Esophagus squamous epithelium (tissue), 5 donors: Measurements from ENCODE around the gene LBX1. TPM values are rescaled to one million over a fixed set of nuclear protein-coding genes. Genes with fewer than 3 reads are reported as not detected.

Experiments used
- DNase-seq: peaks from one replicate; lab custom pipeline; 2025; lab: John Stamatoyannopoulos, UW
- H3K27ac ChIP-seq, 4 donors: fragments of 200-600 bp; sonication (generic); one replicate each; pipeline ENCODE4 v1.5.1; 2016 to 2019; ENCODE audit warnings: mild to moderate bottlenecking in 1 of 4
- H3K27me3 ChIP-seq, 4 donors: fragments of 200-600 bp; sonication (generic); 1 replicate in 3 of 4; 2 replicates in 1 of 4; pipeline versions ENCODE4 v1.5.1 to v1.6.0; 2017 to 2021; ENCODE audit warnings: antibody characterized with exemption in 1 of 4
- H3K36me3 ChIP-seq, 3 donors: fragments of 200-600 bp; sonication (generic); one replicate each; pipeline ENCODE4 v1.5.1; 2016 to 2019
- H3K4me1 ChIP-seq, 3 donors: fragments of 200-600 bp; sonication (generic); one replicate each; pipeline ENCODE4 v1.5.1; 2017 to 2019
- H3K4me3 ChIP-seq, 4 donors: fragments of 200-600 bp; sonication (generic); 1 replicate in 3 of 4; 2 replicates in 1 of 4; pipeline ENCODE4 v1.5.1; 2016 to 2019; ENCODE audit warnings: mild to moderate bottlenecking in 2 of 4, moderate library complexity in 1 of 4
- H3K9me3 ChIP-seq, 3 donors: fragments of 200-600 bp; sonication (generic); one replicate each; pipeline ENCODE4 v1.5.1; 2016 to 2019
- POLR2A ChIP-seq, 4 donors: fragments of 450-650 bp; IDR thresholded peaks; one replicate each; pipeline ENCODE4 v1.6.1; 2017; ENCODE audit warnings: antibody characterized with exemption in 4 of 4, mild to moderate bottlenecking in 4 of 4, moderate library complexity in 3 of 4
- WGBS, 2 donors: methylation state at CpG; one replicate each; pipeline ENCODE4 v1.1.5; 2018; 5-methylcytosine and 5-hydroxymethylcytosine counted together
- intact Hi-C: fragments of 100-400 bp; cut with DNase I; formaldehyde crosslinking; loops from one replicate; pipeline ENCODE4 v1.15.0; 2022
- total RNA-seq, 4 donors: library from RNA; depleted of rRNA; stranded (reverse); fragments of >200 nt; gene quantifications; one replicate each; pipeline ENCODE4 v1.1.0, GENCODE V29; 2016
- TF ChIP-seq, protein P1 (sequence below), 6 experiments: fragments of 450-650 bp in 4 of 6; fragments of 200-600 bp in 2 of 6; sonication (generic) in 2 of 6; IDR thresholded peaks; one replicate each; pipeline ENCODE4 v1.5.1; 2016 to 2019; ENCODE audit warnings: antibody characterized with exemption in 6 of 6, mild to moderate bottlenecking in 4 of 6, moderate library complexity in 4 of 6
- donor health status: DM: yes; HTN: yes; CAD: no.

LBX1 gene
- total RNA-seq, 4 donors from 2014 or later, result not detected

GRCh38 chr10:101267776-101268175 lies 38.5 kb upstream of the LBX1 start:
- 61 to 79% methylated on average over 3 to 4 of the region's 4 CpGs for WGBS, 2 donors
- H3K36me3 ChIP-seq, result no peaks in the 10 kb centered on the region
- H3K9me3 ChIP-seq, result no peaks in the 10 kb centered on the region
- H3K27ac ChIP-seq, result no peak overlapping the region
- no peak overlapping the region for H3K4me3 ChIP-seq
- intact Hi-C loops, result no loop called here
- peaks cover 0 to 4% (median 0%) of the 10 kb centered on the region in 3 donors for H3K4me1 ChIP-seq
- DNase-seq, result no peak
- TF ChIP-seq, protein P1, sequence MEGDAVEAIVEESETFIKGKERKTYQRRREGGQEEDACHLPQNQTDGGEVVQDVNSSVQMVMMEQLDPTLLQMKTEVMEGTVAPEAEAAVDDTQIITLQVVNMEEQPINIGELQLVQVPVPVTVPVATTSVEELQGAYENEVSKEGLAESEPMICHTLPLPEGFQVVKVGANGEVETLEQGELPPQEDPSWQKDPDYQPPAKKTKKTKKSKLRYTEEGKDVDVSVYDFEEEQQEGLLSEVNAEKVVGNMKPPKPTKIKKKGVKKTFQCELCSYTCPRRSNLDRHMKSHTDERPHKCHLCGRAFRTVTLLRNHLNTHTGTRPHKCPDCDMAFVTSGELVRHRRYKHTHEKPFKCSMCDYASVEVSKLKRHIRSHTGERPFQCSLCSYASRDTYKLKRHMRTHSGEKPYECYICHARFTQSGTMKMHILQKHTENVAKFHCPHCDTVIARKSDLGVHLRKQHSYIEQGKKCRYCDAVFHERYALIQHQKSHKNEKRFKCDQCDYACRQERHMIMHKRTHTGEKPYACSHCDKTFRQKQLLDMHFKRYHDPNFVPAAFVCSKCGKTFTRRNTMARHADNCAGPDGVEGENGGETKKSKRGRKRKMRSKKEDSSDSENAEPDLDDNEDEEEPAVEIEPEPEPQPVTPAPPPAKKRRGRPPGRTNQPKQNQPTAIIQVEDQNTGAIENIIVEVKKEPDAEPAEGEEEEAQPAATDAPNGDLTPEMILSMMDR (IDR thresholded peaks at IDR 0.05), result no peak
- TF ChIP-seq POLR2A (IDR thresholded peaks at IDR 0.05), result no peak
- peaks cover 0 to 75% (median 0%) of the 10 kb centered on the region in 4 donors for H3K27me3 ChIP-seq

- 26 to 49% methylated on average over 7 of the region's 7 CpGs for WGBS, 2 donors
- TF ChIP-seq, protein P1 (IDR thresholded peaks at IDR 0.05), result no peak
- Histone ChIP-seq H3K4me3 (no peak overlapping the region), H3K4me1 (peaks cover 0 to 4% (median 0%) of the 10 kb centered on the region in 3 donors), H3K9me3 (no peaks in the 10 kb centered on the region), H3K27ac (no peak overlapping the region), H3K36me3 (no peaks in the 10 kb centered on the region), H3K27me3 (peaks cover 0 to 75% (median 0%) of the 10 kb centered on the region in 4 donors)
- intact Hi-C loops, result no loop called here
- DNase-seq, result no peak
These were observed 38.0 kb upstream of the LBX1 start for GRCh38 chr10:101267290-101267680.

DNA sequence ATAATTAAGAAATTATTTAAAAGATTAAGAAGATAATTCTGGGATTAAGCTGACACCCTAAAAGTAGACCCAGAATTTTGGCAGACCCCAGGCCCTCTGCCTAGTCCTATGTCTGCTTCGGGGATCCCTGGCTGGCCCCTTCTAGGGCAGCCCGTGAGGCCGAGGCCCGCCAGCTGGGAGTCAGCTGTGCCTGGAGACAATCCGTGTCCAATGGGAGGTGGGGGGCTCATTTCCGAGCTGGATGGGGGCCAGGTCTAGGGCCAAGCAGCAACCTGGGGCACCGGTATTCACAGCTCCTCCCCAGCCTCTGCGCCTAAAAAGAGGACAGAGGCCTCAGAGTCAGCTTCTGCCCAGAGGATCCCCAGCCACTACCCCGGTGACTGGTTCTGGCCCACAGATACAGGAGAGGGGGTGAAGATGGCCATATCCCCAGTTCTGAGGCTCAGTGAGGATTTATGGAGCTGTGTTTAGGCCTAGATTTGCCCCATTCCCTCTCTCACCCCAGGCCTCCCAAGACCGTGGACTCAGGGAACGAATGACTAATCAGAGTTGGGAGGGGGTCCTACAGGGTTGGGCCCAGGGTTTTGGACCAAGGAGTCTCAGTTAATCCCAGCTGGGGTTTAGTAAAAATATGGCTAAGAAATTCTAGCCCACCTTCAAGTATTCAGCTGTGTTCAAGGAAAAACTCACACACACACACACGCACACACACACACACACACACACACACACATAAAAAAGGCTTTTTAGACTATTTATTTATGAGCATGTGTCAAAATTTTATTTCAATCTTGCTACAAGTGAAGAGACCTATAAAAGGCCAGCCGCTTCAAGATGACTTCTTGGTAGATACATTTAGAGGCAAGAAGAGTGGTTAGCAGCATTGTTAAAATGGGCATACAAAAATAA lies 37.4 kb upstream of the LBX1 start:
- no peak overlapping the region for H3K4me3 ChIP-seq
- H3K4me1 ChIP-seq, result peaks cover 0 to 4% (median 0%) of the 10 kb centered on the region in 3 donors
- intact Hi-C loops, result no loop called here
- H3K27me3 ChIP-seq, result peaks cover 0 to 75% (median 0%) of the 10 kb centered on the region in 4 donors
- H3K9me3 ChIP-seq, result no peaks in the 10 kb centered on the region
- H3K27ac ChIP-seq, result no peak overlapping the region
- TF ChIP-seq, protein P1 (IDR thresholded peaks at IDR 0.05), result no peak
- TF ChIP-seq POLR2A (IDR thresholded peaks at IDR 0.05), result no peak
- 77 to 81% methylated on average over 8 to 9 of the region's 13 CpGs for WGBS, 2 donors
- H3K36me3 ChIP-seq, result no peaks in the 10 kb centered on the region
- DNase-seq, result no peak

GRCh38 chr10:101263150-101263752 lies 34.0 kb upstream of the LBX1 start:
- Histone ChIP-seq H3K36me3 (no peaks in the 10 kb centered on the region), H3K27me3 (peaks cover 0 to 81% (median 3%) of the 10 kb centered on the region in 4 donors), H3K9me3 (peaks cover 0 to 8% (median 4%) of the 10 kb centered on the region in 3 donors), H3K27ac (no peak overlapping the region), H3K4me1 (peaks cover 0 to 4% (median 0%) of the 10 kb centered on the region in 3 donors), H3K4me3 (no peak overlapping the region)
- no peak for DNase-seq
- TF ChIP-seq, protein P1 (IDR thresholded peaks at IDR 0.05), result no peak
- TF ChIP-seq POLR2A (IDR thresholded peaks at IDR 0.05), result no peak
- WGBS, 2 donors, result 37 to 49% methylated on average over 11 of the region's 11 CpGs
- intact Hi-C loops, result no loop called here

DNA sequence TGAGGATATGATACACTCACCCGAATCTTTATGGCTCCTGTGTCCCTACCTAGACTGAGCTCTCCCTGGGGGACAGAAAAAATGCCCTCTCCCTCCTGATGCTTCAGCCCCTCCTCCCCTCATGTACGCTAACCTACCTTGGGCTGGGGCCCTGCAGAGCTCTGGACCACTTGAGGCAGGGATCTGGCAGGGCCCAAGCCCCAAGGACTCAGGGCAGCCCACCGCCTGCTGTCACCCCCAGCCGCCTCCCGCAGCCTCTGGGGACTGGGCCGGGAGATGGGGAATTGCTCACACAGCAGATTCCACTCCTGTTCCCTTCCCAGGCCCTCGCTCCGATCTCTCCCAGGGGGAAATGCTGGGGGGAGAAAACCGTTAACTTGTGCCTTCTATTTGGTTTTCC lies 32.9 kb upstream of the LBX1 start:
- intact Hi-C loops, result no loop called here
- TF ChIP-seq, protein P1 (IDR thresholded peaks at IDR 0.05), result no peak
- TF ChIP-seq POLR2A (IDR thresholded peaks at IDR 0.05), result no peak
- 68 to 77% methylated on average over 5 to 9 of the region's 9 CpGs for WGBS, 2 donors
- Histone ChIP-seq H3K4me1 (no peaks in the 10 kb centered on the region), H3K4me3 (no peak overlapping the region), H3K36me3 (no peaks in the 10 kb centered on the region), H3K27ac (no peak overlapping the region), H3K27me3 (peaks cover 0 to 81% (median 3%) of the 10 kb centered on the region in 4 donors), H3K9me3 (peaks cover 0 to 12% (median 8%) of the 10 kb centered on the region in 3 donors)
- no peak for DNase-seq
